A549 (cell line): Measurements from ENCODE around the gene KSR2.

Source experiments
- HOXB5 ChIP-seq: fragments of 250-450 bp; sonication (Bioruptor Pico); IDR thresholded peaks from 2 replicates; pipeline ENCODE4 v1.5.0; 2020; ENCODE audit warnings: mild to moderate bottlenecking, moderate library complexity
- RAD21 ChIP-seq, 2 experiments: fragments of >200 bp in 1 of 2; sonication (Bioruptor Twin) in 1 of 2; formaldehyde crosslinking in 1 of 2; IDR thresholded peaks in 1 of 2; conservative IDR thresholded peaks in 1 of 2; 2 replicates in 1 of 2; 3 replicates in 1 of 2; pipeline ENCODE4 v1.6.1; 2012 to 2018; ENCODE audit warnings: inconsistent platforms in 1 of 2
- SMC3 ChIP-seq: fragments of >200 bp; sonication (Bioruptor Twin); formaldehyde crosslinking; IDR thresholded peaks from 3 replicates; pipeline ENCODE4 v1.6.1; 2018; ENCODE audit warnings: inconsistent platforms
- ZC3H11A ChIP-seq: fragments of 450-650 bp; IDR thresholded peaks from 2 replicates; pipeline ENCODE4 v1.6.1; 2014; ENCODE audit warnings: antibody characterized with exemption, mild to moderate bottlenecking
- TF ChIP-seq, protein P1 (sequence below): fragments of >200 bp; sonication (Bioruptor Twin); formaldehyde crosslinking; IDR thresholded peaks from 3 replicates; pipeline ENCODE4 v1.5.1; 2016
- TF ChIP-seq, protein P2 (sequence below): fragments of 200-600 bp; sonication (generic); IDR thresholded peaks from 2 replicates; pipeline ENCODE4 v1.6.1; 2016; ENCODE audit warnings: antibody characterized with exemption, mild to moderate bottlenecking, moderate library complexity
- TF ChIP-seq, protein P3 (sequence below): IDR thresholded peaks from 2 replicates; pipeline ENCODE4 v1.6.1; 2012

DNA sequence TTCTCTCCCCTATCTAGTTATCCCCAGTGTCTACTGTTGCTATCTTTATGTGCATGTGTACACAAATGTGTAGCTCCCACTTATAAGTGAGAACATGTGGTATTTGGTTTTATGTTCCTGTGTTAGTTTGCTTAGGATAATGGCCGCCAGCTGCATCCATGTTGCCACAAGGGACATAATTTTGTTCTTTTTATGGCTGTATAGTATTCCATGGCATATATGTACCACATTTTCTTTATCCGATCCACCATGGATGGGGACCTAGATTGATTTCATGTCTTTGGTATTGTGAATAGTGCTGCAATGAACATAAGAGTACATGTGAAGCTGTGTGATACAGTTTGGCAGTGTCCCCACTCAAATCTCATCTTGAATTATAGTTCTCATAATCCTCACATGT is 218.1 kb downstream of the KSR2 start:
- TF ChIP-seq, protein P1, sequence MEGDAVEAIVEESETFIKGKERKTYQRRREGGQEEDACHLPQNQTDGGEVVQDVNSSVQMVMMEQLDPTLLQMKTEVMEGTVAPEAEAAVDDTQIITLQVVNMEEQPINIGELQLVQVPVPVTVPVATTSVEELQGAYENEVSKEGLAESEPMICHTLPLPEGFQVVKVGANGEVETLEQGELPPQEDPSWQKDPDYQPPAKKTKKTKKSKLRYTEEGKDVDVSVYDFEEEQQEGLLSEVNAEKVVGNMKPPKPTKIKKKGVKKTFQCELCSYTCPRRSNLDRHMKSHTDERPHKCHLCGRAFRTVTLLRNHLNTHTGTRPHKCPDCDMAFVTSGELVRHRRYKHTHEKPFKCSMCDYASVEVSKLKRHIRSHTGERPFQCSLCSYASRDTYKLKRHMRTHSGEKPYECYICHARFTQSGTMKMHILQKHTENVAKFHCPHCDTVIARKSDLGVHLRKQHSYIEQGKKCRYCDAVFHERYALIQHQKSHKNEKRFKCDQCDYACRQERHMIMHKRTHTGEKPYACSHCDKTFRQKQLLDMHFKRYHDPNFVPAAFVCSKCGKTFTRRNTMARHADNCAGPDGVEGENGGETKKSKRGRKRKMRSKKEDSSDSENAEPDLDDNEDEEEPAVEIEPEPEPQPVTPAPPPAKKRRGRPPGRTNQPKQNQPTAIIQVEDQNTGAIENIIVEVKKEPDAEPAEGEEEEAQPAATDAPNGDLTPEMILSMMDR, result no peak
- TF ChIP-seq SMC3, result no peak
- no peak for TF ChIP-seq ZC3H11A
- TF ChIP-seq, protein P2, sequence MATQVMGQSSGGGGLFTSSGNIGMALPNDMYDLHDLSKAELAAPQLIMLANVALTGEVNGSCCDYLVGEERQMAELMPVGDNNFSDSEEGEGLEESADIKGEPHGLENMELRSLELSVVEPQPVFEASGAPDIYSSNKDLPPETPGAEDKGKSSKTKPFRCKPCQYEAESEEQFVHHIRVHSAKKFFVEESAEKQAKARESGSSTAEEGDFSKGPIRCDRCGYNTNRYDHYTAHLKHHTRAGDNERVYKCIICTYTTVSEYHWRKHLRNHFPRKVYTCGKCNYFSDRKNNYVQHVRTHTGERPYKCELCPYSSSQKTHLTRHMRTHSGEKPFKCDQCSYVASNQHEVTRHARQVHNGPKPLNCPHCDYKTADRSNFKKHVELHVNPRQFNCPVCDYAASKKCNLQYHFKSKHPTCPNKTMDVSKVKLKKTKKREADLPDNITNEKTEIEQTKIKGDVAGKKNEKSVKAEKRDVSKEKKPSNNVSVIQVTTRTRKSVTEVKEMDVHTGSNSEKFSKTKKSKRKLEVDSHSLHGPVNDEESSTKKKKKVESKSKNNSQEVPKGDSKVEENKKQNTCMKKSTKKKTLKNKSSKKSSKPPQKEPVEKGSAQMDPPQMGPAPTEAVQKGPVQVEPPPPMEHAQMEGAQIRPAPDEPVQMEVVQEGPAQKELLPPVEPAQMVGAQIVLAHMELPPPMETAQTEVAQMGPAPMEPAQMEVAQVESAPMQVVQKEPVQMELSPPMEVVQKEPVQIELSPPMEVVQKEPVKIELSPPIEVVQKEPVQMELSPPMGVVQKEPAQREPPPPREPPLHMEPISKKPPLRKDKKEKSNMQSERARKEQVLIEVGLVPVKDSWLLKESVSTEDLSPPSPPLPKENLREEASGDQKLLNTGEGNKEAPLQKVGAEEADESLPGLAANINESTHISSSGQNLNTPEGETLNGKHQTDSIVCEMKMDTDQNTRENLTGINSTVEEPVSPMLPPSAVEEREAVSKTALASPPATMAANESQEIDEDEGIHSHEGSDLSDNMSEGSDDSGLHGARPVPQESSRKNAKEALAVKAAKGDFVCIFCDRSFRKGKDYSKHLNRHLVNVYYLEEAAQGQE, result no peak
- TF ChIP-seq, protein P3, sequence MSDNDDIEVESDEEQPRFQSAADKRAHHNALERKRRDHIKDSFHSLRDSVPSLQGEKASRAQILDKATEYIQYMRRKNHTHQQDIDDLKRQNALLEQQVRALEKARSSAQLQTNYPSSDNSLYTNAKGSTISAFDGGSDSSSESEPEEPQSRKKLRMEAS, result no peak
- no peak for TF ChIP-seq HOXB5
- no peak for TF ChIP-seq RAD21 (conservative IDR thresholded peaks at IDR 0.05 in 1 of 2, IDR thresholded peaks at IDR 0.05 in 1 of 2)
